ENCODE measurements around the gene POU3F2.

DNA sequence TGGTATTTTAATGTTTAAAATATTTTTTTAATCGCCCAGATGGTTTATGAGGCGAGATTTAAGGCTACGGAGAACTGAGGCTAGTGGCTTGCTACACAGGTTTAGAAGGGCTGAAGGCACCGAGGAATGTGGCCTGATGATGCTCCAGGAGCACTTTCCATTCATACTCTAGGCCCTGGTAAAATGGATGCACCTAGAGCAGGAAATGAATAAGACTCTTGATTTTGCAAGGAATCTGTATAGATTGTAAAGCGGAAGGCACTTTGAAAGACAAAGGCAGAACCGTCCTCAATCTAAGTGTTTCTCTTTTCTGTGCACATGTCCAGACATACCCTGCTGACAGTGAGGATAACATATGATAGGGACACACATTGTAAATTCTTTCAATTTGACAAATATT, 30.1 kb downstream of the POU3F2 start:
- no peak for TF ChIP-seq HDAC2 (IDR thresholded peaks at IDR 0.05)
- no peak for TF ChIP-seq USF1 (CRISPR knock-in tag; IDR thresholded peaks at IDR 0.05)
- no peak for TF ChIP-seq ZNF707 (CRISPR knock-in tag; conservative IDR thresholded peaks at IDR 0.05)
- TF ChIP-seq, protein P1, sequence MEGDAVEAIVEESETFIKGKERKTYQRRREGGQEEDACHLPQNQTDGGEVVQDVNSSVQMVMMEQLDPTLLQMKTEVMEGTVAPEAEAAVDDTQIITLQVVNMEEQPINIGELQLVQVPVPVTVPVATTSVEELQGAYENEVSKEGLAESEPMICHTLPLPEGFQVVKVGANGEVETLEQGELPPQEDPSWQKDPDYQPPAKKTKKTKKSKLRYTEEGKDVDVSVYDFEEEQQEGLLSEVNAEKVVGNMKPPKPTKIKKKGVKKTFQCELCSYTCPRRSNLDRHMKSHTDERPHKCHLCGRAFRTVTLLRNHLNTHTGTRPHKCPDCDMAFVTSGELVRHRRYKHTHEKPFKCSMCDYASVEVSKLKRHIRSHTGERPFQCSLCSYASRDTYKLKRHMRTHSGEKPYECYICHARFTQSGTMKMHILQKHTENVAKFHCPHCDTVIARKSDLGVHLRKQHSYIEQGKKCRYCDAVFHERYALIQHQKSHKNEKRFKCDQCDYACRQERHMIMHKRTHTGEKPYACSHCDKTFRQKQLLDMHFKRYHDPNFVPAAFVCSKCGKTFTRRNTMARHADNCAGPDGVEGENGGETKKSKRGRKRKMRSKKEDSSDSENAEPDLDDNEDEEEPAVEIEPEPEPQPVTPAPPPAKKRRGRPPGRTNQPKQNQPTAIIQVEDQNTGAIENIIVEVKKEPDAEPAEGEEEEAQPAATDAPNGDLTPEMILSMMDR (IDR thresholded peaks at IDR 0.05 in 2 of 3, conservative IDR thresholded peaks at IDR 0.05 in 1 of 3; ENCODE audit: insufficient read depth in 2 of 3, low read depth in 1 of 3, low read length in 3 of 3) = no peak
- TF ChIP-seq PRMT5 (CRISPR knock-in tag; IDR thresholded peaks at IDR 0.05) = no peak
- no peak for TF ChIP-seq PREB (CRISPR knock-in tag; IDR thresholded peaks at IDR 0.05)
- TF ChIP-seq YY1 (IDR thresholded peaks at IDR 0.05; ENCODE audit: borderline replicate concordance in 1 of 3, control insufficient read depth in 1 of 3, extremely low read depth in 1 of 3, insufficient read depth in 3 of 3, insufficient read length in 1 of 3, insufficient replicate concordance in 2 of 3, low read depth in 1 of 3, low read length in 2 of 3) = no peak
- TF ChIP-seq EZH2 (IDR thresholded peaks at IDR 0.05; ENCODE audit: borderline replicate concordance, low read depth, low read length) = no peak
- TF ChIP-seq ZKSCAN1 (IDR thresholded peaks at IDR 0.05; ENCODE audit: low read depth, low read length) = no peak
- TF ChIP-seq, protein P2, sequence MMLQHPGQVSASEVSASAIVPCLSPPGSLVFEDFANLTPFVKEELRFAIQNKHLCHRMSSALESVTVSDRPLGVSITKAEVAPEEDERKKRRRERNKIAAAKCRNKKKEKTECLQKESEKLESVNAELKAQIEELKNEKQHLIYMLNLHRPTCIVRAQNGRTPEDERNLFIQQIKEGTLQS (IDR thresholded peaks at IDR 0.05) = no peak
- TF ChIP-seq, protein P2 (CRISPR knock-in tag; conservative IDR thresholded peaks at IDR 0.05) = no peak
- no peak for TF ChIP-seq FOXJ2 (tag; IDR thresholded peaks at IDR 0.05)
